ENCODE data around the gene ARAP1. TPM values are rescaled to one million over a fixed set of nuclear protein-coding genes. Genes with fewer than 3 reads are reported as not detected.
A peak's percentile ranks its signal among the peaks of the same experiment; 100 is the strongest.

Gene ARAP1
- total RNA-seq, 1 donor from 2014 or later = 17.6 TPM

DNA sequence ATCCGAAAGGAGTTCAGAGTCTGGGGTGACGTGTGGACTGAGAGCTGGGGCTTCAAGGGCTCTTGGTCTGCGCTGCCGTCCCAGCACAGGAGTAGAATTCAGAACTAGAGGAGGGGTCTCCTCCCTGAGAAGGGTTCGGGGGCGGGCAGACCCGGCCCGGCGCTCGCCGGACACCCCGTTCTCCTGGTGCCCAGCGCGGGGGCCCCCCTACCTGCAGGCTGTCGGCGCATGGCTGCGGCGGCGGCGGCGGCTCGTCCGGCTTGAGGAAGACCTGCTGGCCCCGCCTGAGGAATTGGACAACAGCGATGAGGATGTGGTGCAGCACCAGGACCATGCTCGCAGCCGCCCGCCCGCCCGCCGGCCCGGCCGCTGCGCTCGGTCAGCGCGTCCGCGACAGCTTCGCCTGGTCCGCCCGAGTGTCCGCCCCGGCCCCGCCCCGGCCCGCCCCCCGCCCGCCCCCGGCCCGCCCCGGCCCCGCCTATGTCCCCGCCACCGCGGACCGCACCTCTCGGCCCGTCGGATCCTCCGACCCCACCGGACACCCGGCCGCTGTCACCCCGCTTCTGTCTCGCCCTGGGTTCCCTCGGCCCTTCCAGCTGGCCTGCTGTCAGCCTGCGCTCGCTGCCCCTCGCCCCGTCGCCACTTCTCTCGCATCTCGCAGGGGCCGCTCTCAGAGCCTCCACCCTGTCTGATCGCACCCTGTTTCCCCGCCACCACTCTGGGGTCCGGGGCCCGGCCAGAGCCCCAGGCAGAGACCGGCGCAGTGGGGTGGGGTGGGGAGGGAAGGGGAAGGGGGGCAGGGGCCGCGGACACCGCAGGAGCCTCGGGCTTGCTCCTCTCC lies 109.9 kb downstream of the ARAP1 start:
- peaks cover 16% of the 10 kb centered on the region for H4K20me1 ChIP-seq (ENCODE audit: low read depth)
- H3K27ac ChIP-seq = no peak overlapping the region
- H3K9me3 ChIP-seq (ENCODE audit: low read depth) = no peaks in the 10 kb centered on the region
- H3F3A ChIP-seq (ENCODE audit: low read depth) = peaks cover 3% of the 10 kb centered on the region
- no peaks in the 10 kb centered on the region for H3K36me3 ChIP-seq
- DNase-seq (ENCODE audit: low spot score) = peak; percentile 75
- Mint-ChIP-seq H3K27me3 (ENCODE audit: insufficient read depth, low read depth) (peaks cover 6% of the 10 kb centered on the region), H3K36me3 (no peaks in the 10 kb centered on the region), H3K9me3 (no peaks in the 10 kb centered on the region), H3K4me3 (peak overlapping the region; percentile 77), H3K4me1 (peaks cover 6% of the 10 kb centered on the region), H3K27ac (no peak overlapping the region)
- H3K4me2 ChIP-seq = peak overlapping the region; percentile 97
- TF ChIP-seq EZH2phosphoT487 (IDR thresholded peaks at IDR 0.05) = peak; percentile 83
- TF ChIP-seq, protein P1, sequence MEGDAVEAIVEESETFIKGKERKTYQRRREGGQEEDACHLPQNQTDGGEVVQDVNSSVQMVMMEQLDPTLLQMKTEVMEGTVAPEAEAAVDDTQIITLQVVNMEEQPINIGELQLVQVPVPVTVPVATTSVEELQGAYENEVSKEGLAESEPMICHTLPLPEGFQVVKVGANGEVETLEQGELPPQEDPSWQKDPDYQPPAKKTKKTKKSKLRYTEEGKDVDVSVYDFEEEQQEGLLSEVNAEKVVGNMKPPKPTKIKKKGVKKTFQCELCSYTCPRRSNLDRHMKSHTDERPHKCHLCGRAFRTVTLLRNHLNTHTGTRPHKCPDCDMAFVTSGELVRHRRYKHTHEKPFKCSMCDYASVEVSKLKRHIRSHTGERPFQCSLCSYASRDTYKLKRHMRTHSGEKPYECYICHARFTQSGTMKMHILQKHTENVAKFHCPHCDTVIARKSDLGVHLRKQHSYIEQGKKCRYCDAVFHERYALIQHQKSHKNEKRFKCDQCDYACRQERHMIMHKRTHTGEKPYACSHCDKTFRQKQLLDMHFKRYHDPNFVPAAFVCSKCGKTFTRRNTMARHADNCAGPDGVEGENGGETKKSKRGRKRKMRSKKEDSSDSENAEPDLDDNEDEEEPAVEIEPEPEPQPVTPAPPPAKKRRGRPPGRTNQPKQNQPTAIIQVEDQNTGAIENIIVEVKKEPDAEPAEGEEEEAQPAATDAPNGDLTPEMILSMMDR (IDR thresholded peaks at IDR 0.05) = no peak
- peak; percentile 74 for TF ChIP-seq EZH2 (IDR thresholded peaks at IDR 0.05)
- H3K79me2 ChIP-seq (ENCODE audit: low read depth) = no peaks in the 10 kb centered on the region
- H3K4me1 ChIP-seq = peaks cover 4% of the 10 kb centered on the region
- peaks cover 71% of the 10 kb centered on the region for H3K27me3 ChIP-seq
- H3K9ac ChIP-seq = no peak overlapping the region
- H2AFZ ChIP-seq (replicated peaks) = peak overlapping the region; percentile 83
- H3K4me3 ChIP-seq = peak overlapping the region; percentile 46

DNA sequence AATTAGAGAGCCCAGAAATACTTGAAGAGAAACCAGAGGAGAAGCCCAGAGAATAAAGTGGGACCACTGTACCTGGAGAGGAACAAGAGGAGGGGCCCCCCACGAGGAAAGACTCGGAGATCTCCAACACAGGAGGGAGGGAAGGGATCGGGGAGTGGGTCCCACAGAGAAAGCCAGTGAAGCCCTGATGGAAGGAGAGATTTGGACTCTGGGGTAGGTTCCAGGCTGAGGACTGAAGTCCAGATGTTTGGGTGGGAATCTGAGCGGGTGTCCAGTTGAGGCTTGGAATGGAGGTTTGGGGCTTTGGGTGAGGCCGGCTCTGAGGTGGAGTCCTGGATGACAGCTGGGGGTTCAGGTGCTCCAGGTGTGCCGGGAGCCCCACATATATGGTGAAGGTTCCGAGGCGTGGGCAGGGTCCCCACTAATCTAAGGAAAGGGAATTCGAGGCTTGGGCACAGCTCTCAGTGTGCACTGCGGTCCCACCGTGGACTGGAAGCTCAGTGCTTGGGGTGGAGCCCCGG lies 110.6 kb downstream of the ARAP1 start:
- peak overlapping the region; percentile 97 for H3K4me2 ChIP-seq
- peaks cover 7% of the 10 kb centered on the region for H3K27me3 Mint-ChIP-seq (ENCODE audit: insufficient read depth, low read depth)

DNA sequence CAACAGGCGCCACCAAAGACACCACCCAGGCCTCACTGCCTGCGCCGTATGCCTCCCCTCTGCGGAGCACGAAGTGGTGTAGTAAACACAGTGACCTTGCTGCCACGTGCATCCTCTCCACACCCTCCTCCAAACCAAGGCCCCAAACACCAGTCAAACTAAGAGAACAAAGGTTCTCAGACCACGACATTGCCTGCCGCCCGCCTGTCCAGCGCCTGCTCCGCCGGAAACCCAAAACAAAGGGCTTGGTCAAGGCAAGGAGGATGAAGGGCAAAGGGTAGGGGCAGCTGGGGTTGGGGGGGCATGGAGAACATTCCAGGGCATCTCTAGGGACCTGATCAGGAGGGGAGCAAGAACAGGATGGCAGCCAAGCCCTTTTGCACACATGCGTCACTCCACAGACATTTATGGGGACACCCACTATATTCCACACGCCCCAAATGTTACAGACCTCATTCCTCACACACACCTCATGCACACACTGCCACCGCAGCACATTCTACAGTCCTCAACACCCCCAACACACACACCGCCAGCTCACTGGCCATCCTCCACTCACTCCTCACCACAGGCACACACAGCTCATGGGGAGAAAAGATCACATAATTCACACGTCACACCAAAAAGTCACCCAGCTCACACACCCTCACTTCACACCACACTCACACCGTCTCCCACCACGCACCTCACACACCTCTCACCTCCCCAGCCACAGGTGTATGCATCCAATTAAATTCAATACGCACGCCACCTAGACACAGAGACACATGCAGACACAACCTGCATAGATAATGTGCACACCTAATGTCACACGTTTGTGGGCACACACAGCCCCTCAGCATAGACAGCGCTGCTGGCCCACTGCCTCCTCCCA lies 112.5 kb downstream of the ARAP1 start:
- Histone ChIP-seq H3K79me2 (ENCODE audit: low read depth) (no peaks in the 10 kb centered on the region), H3K4me3 (no peak overlapping the region), H3K9me3 (ENCODE audit: low read depth) (no peaks in the 10 kb centered on the region), H3K27ac (no peak overlapping the region), H3K9ac (no peak overlapping the region), H3K27me3 (peaks cover 78% of the 10 kb centered on the region), H2AFZ (replicated peaks) (no peak overlapping the region), H3K4me1 (peaks cover 11% of the 10 kb centered on the region), H4K20me1 (ENCODE audit: low read depth) (peaks cover 16% of the 10 kb centered on the region), H3F3A (ENCODE audit: low read depth) (peaks cover 7% of the 10 kb centered on the region), H3K4me2 (no peak overlapping the region), H3K36me3 (no peaks in the 10 kb centered on the region)
- TF ChIP-seq EZH2phosphoT487 (IDR thresholded peaks at IDR 0.05) (no peak), EZH2 (IDR thresholded peaks at IDR 0.05) (no peak)
- TF ChIP-seq, protein P1 (IDR thresholded peaks at IDR 0.05) = no peak
- Mint-ChIP-seq H3K36me3 (no peaks in the 10 kb centered on the region), H3K9me3 (no peaks in the 10 kb centered on the region), H3K27me3 (ENCODE audit: insufficient read depth, low read depth) (peaks cover 9% of the 10 kb centered on the region), H3K4me3 (no peak overlapping the region), H3K4me1 (peaks cover 10% of the 10 kb centered on the region), H3K27ac (no peak overlapping the region)
- DNase-seq (ENCODE audit: low spot score) = no peak

More for the DNA sequence above, 110.6 kb downstream of the ARAP1 start:
- H3K4me3 Mint-ChIP-seq = no peak overlapping the region
- H3K4me1 Mint-ChIP-seq = peaks cover 6% of the 10 kb centered on the region
- DNase-seq (ENCODE audit: low spot score) = no peak
- no peaks in the 10 kb centered on the region for H3K79me2 ChIP-seq (ENCODE audit: low read depth)
- no peak overlapping the region for H2AFZ ChIP-seq (replicated peaks)
- peak overlapping the region; percentile 46 for H3K4me3 ChIP-seq
- H3K27me3 ChIP-seq = peaks cover 73% of the 10 kb centered on the region
- H3K4me1 ChIP-seq = peaks cover 4% of the 10 kb centered on the region
- H3K9me3 ChIP-seq (ENCODE audit: low read depth) = no peaks in the 10 kb centered on the region
- TF ChIP-seq EZH2 (IDR thresholded peaks at IDR 0.05) (peak; percentile 16), EZH2phosphoT487 (IDR thresholded peaks at IDR 0.05) (no peak)
- no peaks in the 10 kb centered on the region for H3K9me3 Mint-ChIP-seq
- peaks cover 3% of the 10 kb centered on the region for H3F3A ChIP-seq (ENCODE audit: low read depth)
- H3K36me3 ChIP-seq = no peaks in the 10 kb centered on the region
- H4K20me1 ChIP-seq (ENCODE audit: low read depth) = peaks cover 16% of the 10 kb centered on the region
- no peak overlapping the region for H3K27ac Mint-ChIP-seq
- H3K9ac ChIP-seq = no peak overlapping the region
- no peak overlapping the region for H3K27ac ChIP-seq
- H3K36me3 Mint-ChIP-seq = no peaks in the 10 kb centered on the region
